Measurements from ENCODE around the gene GABRG3. TPM values are rescaled to one million over a fixed set of nuclear protein-coding genes. Genes with fewer than 3 reads are reported as not detected.

Gene GABRG3
- total RNA-seq, 1 donor from 2014 or later, result 0.06 TPM

DNA sequence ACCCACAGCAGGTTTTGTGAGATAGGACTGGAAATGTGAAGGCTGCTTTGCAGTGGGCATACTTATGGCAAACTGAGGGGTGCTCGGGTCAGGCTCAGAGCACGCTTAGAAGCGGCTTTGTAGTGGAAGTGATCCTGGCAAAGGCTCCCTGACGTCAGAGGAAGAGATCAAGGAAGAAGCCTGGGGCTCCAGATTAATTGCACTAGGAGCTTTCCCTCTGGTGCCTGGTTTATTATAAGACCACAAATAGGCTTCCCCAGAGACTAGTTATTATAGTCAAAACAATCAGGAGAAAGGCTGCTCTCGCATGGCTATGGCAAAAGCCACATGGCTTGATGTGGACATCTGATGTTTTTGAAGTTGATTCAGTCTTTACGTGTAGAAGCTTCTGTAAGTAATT, 515.1 kb downstream of the GABRG3 start:
- TF ChIP-seq, protein P1, sequence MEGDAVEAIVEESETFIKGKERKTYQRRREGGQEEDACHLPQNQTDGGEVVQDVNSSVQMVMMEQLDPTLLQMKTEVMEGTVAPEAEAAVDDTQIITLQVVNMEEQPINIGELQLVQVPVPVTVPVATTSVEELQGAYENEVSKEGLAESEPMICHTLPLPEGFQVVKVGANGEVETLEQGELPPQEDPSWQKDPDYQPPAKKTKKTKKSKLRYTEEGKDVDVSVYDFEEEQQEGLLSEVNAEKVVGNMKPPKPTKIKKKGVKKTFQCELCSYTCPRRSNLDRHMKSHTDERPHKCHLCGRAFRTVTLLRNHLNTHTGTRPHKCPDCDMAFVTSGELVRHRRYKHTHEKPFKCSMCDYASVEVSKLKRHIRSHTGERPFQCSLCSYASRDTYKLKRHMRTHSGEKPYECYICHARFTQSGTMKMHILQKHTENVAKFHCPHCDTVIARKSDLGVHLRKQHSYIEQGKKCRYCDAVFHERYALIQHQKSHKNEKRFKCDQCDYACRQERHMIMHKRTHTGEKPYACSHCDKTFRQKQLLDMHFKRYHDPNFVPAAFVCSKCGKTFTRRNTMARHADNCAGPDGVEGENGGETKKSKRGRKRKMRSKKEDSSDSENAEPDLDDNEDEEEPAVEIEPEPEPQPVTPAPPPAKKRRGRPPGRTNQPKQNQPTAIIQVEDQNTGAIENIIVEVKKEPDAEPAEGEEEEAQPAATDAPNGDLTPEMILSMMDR (conservative IDR thresholded peaks at IDR 0.05; ENCODE audit: low read depth, low read length), result no peak
- DNase-seq (ENCODE audit: low read depth), result no peak
- no peak overlapping the region for H3K4me3 ChIP-seq (ENCODE audit: low read depth, low read length)

DNA sequence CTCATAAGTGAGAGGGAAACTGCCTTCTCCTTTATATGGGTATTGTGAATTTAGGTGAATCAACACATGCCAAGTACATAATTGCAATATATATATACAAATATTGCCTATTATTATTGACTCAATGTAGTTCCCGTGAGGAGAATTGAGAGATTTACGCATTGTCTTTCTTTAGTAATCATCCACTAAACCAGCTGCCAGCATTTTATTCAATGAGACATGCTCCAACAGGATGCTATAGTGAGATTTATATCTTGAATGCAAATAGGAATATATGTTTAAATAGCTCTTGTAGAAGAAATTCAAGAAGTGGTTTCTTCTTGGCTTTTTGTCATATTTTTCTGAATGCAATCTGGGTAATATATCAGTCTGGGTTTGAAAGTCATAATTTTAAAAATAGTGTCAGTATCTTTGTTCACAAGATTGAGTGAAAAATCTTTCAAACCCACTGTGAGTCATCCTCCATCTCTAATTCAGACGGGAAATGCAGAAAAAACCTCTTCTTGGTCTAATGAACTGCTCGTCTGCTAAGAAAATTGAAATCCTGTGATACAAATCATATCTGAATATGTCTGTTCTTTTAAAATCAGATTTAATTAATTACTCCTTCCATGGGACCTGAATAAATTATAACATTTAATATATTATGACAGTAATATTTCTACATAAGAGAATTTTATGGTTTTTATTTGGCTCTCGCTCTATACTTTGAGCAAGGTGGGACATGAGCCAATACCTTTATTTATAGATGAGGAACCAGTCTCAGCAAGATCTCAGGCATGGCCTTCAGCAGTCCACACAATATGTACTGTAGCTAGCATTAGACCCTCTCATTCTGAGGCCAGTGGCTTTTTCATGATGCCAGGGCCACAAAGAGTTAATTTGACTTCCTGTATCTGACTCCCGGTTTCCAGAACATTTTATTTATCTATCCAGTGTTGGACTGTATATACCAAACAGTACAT, 516.0 kb downstream of the GABRG3 start:
- no peak overlapping the region for H3K4me3 ChIP-seq (ENCODE audit: low read depth, low read length)
- TF ChIP-seq, protein P1 (conservative IDR thresholded peaks at IDR 0.05; ENCODE audit: low read depth, low read length), result no peak
- DNase-seq (ENCODE audit: low read depth), result no peak

DNA sequence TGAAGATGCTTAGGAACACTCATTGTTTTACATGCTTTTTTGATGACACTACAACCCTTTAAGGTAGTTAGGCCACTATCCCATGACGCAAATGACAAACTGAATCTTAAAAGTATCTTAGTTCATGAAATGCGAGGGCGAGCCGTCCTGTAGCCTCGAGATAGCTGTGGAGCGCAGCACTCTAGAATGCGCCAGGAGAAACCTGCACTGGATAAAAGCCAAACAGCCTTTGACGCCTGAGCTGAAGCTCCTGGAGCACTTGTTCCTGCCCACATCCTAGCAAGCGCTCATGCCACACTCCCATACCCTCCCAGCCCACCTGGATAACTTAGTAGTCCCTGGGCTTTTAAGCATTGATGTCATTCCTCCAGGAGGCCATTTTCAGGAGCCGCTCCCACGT, 516.9 kb downstream of the GABRG3 start:
- TF ChIP-seq, protein P1 (conservative IDR thresholded peaks at IDR 0.05; ENCODE audit: low read depth, low read length), result no peak
- H3K4me3 ChIP-seq (ENCODE audit: low read depth, low read length), result no peak overlapping the region
- no peak for DNase-seq (ENCODE audit: low read depth)

DNA sequence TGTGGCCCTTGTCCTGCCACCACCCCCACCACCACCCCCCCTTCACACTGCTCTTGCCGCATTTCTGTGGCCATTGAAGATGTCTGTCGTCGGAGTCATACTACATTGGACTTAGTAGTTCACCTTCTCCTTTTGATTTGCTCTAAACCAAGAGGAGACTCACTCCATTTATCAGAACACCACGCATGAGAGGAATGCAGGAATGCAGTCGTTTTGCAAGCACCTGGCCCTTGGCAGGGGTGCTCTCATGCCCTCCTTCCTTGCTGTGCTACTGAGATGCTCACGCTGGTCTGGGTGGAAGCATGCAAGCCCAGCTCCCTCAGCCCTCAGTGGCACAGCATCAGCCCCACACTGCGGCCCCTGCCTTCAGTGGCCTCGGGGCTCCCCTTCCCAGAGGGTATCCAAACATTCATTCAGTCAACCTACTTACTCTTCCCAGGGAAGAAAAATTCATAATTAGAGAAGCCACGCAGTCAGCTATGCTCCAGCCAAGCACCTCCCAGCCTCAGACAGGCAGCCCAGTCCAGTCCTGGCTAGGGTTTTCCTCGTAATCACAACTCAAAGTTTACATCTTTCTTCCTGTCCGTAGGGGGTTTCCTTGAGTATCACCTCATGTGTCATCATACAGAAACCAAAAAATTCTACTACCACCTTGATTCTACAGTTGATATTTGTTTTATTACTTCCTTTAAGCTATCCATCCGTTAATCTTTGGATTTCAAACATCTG, 520.0 kb downstream of the GABRG3 start:
- TF ChIP-seq, protein P1 (conservative IDR thresholded peaks at IDR 0.05; ENCODE audit: low read depth, low read length), result no peak
- no peak for DNase-seq (ENCODE audit: low read depth)

DNA sequence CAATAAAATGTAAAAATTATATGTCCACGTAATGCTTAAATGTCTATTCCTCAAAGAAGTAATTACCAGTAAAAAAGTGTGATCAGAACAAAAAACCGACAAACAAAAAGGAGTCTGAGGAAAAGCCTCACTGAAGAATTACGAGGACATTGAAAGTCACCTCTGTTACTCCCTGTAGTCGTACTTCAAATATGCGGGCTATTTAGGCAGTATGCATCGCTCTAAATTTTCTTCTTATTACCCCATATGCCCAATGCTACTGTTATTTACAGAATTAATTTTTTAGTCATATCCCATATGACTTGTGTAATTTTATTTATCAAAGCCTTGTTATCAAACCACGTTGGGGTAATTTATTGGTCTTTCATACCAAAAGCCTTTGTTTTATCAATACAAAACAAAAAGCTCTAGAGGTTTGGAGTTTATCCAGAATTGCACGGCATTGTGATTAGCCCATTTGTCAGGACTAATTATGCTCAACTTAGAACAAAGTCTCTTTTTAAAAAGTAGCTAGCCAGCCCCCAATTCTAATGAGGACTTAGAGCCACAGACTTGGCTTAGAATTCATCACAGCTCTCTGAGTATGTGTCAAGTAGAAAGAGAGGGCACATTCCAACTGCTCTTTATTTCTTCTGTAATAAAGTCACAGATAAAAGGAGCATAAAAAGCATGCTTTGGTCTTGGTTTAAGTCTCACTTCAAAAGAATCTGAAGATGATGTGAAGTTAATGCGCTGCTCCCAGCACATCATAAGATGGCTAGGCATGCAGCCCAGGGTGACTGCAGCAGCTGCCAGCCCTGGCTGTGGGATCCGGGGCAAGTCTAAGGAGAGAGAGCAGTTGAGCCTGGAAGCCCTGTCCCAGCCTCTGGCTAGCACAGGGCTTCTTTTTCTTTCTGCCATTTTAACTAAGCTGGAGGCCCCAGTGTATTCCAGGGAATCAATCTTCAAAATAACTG, 521.0 kb downstream of the GABRG3 start:
- no peak overlapping the region for H3K4me3 ChIP-seq (ENCODE audit: low read depth, low read length)
- TF ChIP-seq, protein P1 (conservative IDR thresholded peaks at IDR 0.05; ENCODE audit: low read depth, low read length), result no peak
- DNase-seq (ENCODE audit: low read depth), result no peak

More for the DNA sequence above, 520.0 kb downstream of the GABRG3 start:
- H3K4me3 ChIP-seq (ENCODE audit: low read depth, low read length), result no peak overlapping the region

DNA sequence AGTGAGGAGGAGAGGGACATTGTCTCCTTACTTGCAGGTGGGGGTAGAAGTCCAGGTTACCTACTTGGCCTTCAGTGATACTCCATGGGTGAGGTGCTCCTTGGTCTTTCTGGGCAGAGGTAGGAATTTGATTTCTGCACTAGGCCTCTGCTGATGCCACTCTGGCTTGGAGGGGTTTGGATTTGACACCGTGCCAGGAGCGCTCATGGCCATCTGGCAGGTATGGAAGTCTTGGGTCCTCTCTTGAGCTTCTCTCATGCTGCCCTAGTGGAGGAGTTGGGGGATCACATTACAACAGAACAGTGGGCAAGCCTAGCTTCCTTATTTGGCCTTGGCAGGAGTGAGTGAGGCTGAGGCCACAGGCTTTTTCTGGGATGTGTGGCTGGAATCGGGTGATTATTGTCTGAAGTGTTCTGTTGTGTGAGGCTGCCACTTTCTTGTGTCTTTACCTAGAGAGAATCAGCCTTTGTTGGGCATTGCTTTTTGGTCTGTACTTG, 525.0 kb downstream of the GABRG3 start:
- DNase-seq (ENCODE audit: low read depth), result no peak
- TF ChIP-seq, protein P1 (conservative IDR thresholded peaks at IDR 0.05; ENCODE audit: low read depth, low read length), result no peak

More for the DNA sequence above, 525.0 kb downstream of the GABRG3 start:
- no peak overlapping the region for H3K4me3 ChIP-seq (ENCODE audit: low read depth, low read length)

Data from epithelial cell of proximal tubule (primary cell).